Epidermal melanocyte (primary cell): ENCODE results near the gene HSPA12B.

Experiments
- DNase-seq: peaks from one replicate; pipeline ENCODE4 v3.0.0; 2011; ENCODE audit warnings: low spot score; ENCODE audit not compliant: insufficient read length

HSPA12B gene

GRCh38 chr20:3747471-3747870 is 15.0 kb downstream of the HSPA12B start:
- peak; percentile 3 for DNase-seq

GRCh38 chr20:3748073-3748472 is 15.6 kb downstream of the HSPA12B start:
- peak; percentile 10 for DNase-seq

GRCh38 chr20:3749087-3749688 is 16.7 kb downstream of the HSPA12B start:
- DNase-seq = peak; percentile 11

GRCh38 chr20:3749689-3750531 is 17.4 kb downstream of the HSPA12B start:
- peak; percentile 57 for DNase-seq

DNA sequence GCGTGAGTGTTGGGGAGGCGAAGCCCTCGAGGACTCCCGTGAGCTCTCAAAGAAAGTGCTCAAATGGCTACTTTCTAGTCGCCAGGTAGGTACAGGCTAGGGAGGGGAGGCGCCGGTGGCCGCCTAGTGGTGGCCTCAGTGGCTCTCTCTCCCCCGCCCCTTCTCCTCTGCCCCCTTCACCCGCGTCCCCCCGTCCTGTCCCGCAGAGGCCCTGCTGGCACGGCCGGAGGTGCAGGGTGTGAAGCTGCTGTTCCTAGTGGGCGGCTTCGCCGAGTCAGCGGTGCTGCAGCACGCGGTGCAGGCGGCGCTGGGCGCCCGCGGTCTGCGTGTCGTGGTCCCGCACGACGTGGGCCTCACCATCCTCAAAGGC is 18.8 kb downstream of the HSPA12B start:
- DNase-seq = no peak

- peak; percentile 86 for DNase-seq
Measured at GRCh38 chr20:3751675-3752385, 19.3 kb downstream of the HSPA12B start.

DNA sequence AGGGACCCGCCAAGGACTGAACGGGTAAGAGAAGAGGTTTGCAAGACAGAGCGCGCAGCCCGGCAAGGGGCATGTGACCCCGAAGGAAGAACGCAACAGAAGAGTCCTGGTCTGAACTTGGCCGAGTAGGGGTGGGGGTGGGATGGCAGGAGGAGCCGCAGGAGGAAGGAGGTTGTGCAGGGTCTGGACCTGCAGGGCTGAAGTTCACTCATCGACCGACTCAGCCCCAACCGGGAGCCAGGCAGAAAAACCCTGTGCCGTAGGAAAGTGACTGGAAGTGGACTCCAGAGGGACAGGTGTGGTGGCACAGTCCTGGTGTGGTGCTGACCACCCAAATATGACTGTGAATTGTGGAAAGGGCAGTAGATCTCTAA is 19.9 kb downstream of the HSPA12B start:
- DNase-seq = no peak

DNA sequence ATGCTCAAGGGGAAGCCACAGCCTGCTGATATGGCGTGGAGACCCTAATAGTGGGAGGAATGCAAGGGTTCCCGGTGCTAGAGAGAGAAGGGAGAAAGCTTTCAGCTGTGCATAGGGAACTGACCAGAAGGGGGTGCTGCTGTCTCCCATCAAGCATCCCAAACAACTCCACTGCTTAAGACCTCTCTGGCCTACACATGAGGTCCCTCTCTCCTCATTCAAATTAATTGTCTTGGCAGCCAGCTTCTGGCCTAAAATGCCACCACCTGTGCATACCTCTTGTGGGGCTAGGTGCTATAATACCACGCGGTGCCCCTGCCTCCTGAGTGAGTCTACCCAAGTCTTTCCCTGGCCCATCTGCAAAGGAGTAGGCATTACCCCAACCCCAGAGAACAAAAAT is 20.6 kb downstream of the HSPA12B start:
- peak; percentile 89 for DNase-seq

DNA sequence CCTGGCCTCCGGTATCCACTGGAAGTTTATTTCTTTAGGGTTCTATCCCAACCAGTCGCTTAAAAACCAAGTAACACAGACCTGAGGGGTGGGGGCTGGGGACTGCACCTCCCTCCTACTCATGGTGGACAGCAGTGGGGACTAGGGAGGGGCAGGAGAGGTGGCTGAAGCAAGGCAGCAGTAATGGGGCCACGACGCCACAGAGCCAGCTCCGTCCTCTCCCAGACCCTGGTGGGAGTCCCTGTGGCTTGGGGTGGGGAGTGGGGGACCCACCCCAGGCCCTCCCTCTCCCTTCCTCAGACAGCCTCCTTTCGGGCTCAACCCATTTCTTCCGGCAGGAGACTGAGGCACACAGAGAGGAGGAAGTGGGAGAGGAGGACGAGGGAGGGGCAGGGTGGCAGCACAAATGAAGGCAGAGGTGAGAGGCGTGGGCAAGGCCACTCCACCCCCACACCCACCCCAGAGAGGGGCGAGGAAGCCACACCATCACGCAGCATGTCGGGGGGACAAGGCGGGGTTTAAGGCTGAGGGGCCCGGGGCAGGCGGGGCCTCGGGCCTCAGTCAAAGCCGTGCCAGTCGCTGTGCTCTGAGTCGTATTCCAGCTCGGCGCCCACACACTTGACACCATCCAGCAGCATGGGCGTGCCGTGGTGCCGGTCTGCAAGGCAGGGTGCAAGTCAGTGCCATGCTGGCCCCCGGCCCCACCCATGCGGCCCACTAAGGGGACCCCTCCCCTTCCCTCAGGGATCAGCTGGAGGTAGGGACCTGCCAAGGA is 21.2 kb downstream of the HSPA12B start:
- DNase-seq = no peak

DNA sequence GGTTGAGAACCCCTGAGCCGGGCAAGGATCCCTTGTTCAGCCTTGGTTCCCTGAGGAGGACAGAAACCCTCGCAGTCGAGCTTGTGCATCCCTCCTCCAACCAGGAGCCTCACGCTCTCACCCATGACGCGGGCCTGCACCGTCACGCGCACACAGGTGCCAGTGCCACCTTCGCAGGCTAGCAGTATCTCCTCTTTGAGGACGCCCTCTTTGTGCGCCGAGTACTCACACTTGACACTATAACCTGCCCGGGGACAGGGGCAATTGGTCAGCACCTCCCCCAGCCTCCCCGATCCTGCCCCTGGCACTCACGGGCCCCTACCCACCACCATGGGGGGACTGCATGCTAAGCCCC is 21.8 kb downstream of the HSPA12B start:
- DNase-seq = no peak

DNA sequence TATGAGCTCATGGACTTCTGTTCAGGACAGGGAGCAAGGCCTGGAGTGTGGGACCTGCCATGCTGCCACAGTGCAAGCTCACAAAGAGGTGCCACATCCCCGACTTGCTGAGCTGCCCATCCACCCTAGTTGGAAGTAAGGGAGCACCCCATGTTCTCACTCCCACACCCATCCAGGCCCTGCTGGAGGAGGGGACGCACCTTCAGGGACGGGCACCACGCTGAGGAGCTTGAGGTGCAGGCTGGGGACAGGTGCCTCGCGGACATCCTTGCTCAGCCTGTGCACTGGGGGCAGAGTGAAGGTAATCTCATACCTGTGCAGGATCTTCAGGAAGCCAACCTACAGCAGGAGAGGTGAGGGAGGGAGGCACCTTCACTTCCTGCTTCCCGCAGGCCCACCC is 22.8 kb downstream of the HSPA12B start:
- no peak for DNase-seq

DNA sequence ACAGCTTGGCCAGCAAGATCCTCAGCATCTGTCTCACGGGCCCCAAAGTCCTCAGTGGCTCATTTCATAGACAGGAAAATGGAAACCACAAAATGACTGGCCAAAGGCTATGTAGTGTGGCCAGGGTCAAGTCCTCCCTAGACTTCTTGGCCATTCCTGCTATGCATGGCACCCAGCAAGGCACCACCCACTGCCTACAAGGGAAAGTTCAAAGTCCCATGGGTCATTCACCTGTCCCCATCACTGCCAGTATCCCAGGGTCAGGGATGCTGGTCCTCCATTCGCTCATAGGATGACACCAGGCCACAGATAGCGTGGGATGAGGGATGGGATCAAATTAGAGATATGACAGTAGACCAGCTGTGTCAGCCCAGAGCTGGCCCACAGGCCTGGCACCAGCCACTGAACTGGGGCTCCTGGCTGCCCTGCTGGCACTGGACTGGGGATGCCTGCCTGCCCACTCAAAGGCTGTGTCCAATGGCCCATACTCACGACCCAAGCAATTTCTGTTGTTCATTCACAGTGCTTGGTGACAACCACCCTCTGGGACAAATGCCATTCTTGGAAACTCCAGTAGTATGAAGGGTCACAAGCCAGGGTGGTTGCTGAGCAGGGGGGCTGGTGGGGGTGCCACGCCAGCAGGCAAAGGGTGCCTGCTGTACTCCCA is 23.5 kb downstream of the HSPA12B start:
- DNase-seq = no peak

DNA sequence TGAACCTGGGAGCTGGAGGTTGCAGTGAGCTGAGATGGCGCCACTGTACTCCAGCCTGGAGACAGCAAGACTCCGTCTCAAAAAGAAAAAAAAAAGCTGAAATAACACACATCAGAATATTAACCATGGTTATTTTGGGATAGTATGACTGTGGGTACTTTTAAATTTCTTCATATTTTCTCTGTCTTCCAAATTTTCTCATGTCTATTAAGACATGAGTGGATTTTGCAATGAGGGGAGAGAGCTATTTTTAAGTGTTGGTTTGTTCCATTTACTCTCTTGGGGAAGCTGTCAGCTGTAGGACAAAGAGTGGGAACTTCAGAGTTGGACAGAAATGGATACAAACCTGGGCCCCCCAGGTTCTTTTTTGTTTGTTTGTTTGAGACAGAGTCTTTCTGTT is 24.8 kb downstream of the HSPA12B start:
- DNase-seq = no peak

- no peak for DNase-seq
Measured at GRCh38 chr20:3758566-3758965, 26.1 kb downstream of the HSPA12B start.

DNA sequence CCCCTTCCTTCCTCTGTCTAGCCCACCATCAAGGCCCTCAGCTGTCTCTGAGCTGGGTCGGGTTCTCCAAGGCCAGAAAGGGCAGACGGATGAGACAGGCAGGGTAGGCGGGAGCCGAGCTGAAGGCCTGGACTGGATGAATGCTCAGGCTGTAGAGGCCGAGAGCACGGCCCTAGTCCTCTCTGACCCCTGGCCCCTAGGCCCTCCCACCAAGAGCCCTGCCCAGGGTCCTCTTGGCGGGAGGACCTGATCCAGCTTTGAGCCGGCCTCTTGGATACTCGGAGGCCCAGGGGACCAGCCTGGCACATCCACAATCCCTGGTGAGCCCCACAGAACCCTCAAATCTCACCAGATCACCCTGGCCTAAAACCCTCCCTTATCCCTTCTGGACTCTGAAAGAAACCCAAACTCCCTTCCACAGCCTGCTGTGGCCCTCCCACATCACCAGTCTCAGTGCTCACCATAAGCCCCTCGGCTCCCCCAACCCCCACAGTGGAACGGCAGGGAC is 26.9 kb downstream of the HSPA12B start:
- DNase-seq = no peak

GRCh38 chr20:3759884-3760283 is 27.4 kb downstream of the HSPA12B start:
- DNase-seq = no peak

GRCh38 chr20:3760655-3761348 is 28.3 kb downstream of the HSPA12B start:
- DNase-seq = no peak

DNA sequence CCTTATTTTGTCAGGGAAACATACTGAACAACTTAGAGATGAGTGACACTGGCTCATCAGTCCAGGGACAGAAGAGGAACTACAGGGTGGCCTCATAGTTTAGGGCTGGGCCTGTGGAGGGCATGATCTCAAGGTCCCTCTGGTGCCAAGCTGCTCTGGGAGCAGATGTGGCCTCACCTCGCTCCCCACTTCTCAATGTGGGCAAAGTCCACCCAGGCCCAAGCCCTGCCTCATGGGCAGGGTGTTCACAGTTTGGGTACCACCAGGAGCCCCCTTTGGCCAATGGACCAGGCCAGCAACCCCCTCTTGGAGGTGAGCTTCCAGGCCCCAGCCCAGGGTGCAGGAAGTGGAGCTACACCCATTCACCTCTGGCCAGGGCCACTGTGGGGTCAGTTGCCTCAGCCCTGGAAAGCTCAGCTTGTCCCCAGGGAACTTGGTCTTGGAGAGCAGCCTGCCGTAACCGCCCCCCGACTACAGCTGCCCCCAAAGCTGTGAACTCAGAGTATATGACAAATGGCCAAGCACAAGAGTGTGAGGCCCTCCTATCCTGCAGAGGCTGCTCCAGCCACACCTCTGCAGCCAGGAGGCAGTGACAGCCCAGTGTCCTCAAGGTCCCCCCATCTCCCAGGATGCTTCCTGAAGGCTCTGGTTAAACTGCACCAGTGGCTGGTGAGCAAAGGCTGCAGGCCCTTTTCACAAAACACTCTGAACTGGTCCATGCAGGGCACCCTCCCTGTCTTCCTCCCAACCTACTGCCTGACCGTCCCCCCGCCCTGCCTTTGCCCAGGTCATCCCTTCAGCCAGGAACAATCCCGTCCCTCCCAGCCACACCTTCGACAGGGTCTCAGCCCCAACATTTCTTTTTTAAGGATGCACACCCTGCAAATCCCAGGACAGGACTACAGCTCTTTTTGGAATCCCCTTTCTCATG is 31.5 kb downstream of the HSPA12B start:
- no peak for DNase-seq

DNA sequence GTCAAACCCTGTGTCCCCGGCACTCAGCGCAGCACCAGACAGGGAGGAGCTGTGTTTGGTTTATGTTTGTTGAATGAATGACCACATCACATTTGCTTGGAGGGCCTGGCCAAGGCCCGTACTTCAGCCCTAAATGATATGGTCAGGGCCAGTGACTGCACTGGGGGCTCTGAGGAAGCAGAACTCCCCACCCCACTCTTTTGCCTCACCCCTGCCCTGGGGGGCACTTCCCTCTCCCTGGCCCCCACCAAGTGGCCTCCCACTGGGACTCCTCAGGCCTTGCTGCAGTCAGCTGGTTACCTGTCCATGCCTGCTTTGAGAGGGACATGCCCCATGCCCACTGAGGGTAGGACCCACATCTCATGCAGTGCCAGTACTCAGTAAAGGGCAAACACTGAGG is 32.2 kb downstream of the HSPA12B start:
- DNase-seq = no peak
